IPS-20b (cell line): ENCODE results near the gene TRAK2.
"Not testable (repeated sequence)": the region's sequence is repeated elsewhere in the genome, so short reads cannot be mapped to it uniquely, and the experiment has no call there.

Experiments
- H3K27ac ChIP-seq: one replicate; pipeline ENCODE4 v1.5.1; 2013; ENCODE audit warnings: low read length
- H3K27me3 ChIP-seq: 2 replicates; pipeline ENCODE4 v1.6.1; 2013; ENCODE audit warnings: mild to moderate bottlenecking, low read length, inconsistent platforms; ENCODE audit not compliant: insufficient read depth
- H3K36me3 ChIP-seq: 2 replicates; pipeline ENCODE4 v1.6.1; 2013; ENCODE audit warnings: low read depth, mild to moderate bottlenecking, inconsistent platforms, low read length, moderate library complexity; ENCODE audit not compliant: insufficient read depth
- H3K4me1 ChIP-seq: 2 replicates; pipeline ENCODE4 v1.6.1; 2013; ENCODE audit warnings: mild to moderate bottlenecking, control low read depth, inconsistent platforms, low read length, moderate library complexity; ENCODE audit not compliant: insufficient read depth
- H3K4me3 ChIP-seq: 2 replicates; pipeline ENCODE4 v1.5.1; 2013; ENCODE audit warnings: mild to moderate bottlenecking, low read length, inconsistent platforms
- H3K9ac ChIP-seq: 2 replicates; pipeline ENCODE4 v1.6.1; 2013; ENCODE audit warnings: low read depth, mild to moderate bottlenecking, inconsistent platforms, low read length, moderate library complexity
- H3K9me3 ChIP-seq: 2 replicates; pipeline ENCODE4 v1.6.1; 2013; ENCODE audit warnings: mild to moderate bottlenecking, low read depth, low read length, inconsistent platforms; ENCODE audit not compliant: insufficient read depth

Gene TRAK2

DNA sequence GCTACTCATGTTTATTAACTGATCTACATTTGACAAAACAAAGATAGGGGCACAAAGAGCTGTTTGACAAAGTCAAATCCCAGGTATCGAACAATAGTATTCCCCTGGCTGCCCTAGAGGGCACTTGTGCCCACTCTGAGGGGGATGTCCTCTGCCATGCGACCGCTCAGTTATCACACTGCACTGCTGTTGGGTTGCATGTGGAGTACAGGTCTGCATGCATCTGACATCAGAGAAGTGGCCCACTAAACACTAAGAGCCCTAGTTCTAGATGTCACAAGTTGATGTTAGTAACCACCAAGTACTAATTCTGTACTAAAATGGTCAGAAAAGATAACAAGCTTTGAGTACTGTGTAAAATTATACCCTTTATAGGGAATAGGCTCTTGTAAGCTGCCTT, 74.0 kb downstream of the TRAK2 start:
- Histone ChIP-seq H3K4me3 (no peak overlapping the region), H3K9ac (no peak overlapping the region), H3K4me1 (peaks cover 9% of the 10 kb centered on the region; the same call in 1 of the 2 replicates), H3K27me3 (no peaks in the 10 kb centered on the region), H3K36me3 (peaks cover 13% of the 10 kb centered on the region), H3K9me3 (no peaks in the 10 kb centered on the region), H3K27ac (no peak overlapping the region)

DNA sequence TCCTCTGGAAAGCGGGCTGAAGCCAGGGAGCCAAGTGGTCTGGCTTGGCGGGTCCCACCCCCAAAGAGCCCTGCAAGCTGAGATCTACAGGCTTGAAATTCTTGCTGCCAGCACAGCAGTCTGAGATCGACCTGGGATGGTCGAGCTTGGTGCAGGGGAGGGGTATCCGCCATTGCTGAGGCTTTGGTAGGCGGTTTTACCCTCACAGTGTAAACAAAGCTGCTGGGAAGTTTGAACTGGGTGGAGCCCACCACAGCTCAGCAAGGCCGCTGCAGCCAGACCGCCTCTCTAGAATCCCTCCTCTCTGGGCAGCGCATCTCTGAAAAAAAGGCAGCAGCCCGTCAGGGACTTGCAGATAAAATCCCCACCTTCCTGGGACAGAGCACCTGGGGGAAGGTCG, 81.5 kb downstream of the TRAK2 start:
- H3K27ac ChIP-seq: no peak overlapping the region
- no peak overlapping the region for H3K9ac ChIP-seq
- H3K4me1 ChIP-seq: no peaks in the 10 kb centered on the region
- no peaks in the 10 kb centered on the region for H3K27me3 ChIP-seq
- no peak overlapping the region for H3K4me3 ChIP-seq
- 0 out of 2 replicates have a peak, but pooled peaks cover 7% of the 10 kb centered on the region for H3K9me3 ChIP-seq
- no peaks in the 10 kb centered on the region for H3K36me3 ChIP-seq

DNA sequence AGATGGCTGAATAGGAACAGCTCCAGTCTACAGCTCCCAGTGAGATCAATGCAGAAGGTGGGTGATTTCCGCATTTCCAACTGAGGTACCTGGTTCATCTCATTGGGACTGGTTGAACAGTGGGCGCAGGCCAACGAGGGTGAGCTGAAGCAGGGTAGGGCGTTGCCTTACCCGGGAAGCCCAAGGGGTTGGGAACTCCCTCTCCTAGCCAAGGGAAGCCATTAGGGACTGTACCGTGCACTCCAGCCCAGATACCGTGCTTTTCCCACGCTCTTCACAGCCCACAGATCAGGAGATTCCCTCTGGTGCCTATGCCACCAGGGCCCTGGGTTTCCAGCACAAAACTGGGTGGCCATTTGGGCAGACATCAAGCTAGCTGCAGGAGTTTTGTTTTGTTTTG, 81.9 kb downstream of the TRAK2 start:
- not testable (repeated sequence) for H3K4me1 ChIP-seq, H3K27me3 ChIP-seq, H3K27ac ChIP-seq, H3K36me3 ChIP-seq, H3K4me3 ChIP-seq, H3K9ac ChIP-seq, H3K9me3 ChIP-seq

DNA sequence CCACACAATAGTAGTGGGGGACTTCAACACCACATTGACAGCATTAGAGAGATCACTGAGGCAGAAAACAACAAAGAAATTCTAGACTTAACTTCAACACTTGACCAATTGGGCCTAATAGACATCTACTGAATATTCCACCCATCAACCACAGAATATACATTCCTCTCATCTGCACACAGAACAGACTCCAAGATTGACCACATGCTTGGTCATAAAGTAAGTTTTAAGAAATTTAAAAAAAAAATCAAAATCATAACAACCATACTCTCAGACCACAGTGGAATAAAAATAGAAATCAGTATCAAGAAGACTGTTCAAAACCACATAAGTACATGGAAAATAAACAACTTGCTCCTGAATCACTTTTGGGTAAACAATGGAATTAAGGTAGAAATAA, 85.1 kb downstream of the TRAK2 start:
- Histone ChIP-seq H3K27ac (no peak overlapping the region), H3K9me3 (peaks cover 18% of the 10 kb centered on the region; the same call in 1 of the 2 replicates)

DNA sequence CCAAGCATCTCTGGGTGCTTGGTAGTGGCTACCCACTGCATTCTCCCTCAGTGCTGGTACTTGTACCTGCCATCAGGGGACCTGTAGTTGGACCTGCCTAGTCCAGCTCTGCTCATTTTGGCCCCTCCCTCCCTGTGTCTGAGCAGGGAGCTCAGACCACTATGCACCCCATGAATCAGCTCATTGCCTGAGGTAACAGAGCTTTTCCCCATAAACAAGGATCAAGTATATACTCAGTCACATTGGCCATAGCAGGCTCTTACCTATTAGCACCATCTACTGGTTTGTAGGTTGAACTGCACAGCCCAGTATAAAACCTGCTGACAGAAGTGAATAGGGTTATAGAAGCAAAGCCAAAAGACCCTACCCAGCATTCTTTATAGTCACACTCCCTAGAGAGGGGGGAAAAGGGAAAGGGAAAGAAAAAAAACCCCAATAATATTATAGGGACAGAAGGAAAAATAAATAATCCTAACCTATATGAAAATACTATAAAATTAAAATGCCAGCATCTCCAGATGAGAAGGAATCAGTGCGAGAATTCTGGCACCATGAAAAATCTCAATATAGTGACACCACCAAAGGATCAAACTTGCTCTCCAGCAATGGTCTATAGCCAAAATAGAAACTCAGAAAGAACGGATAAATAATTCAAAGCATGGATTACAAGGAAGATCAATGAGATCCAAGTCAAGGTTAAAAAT, 87.2 kb downstream of the TRAK2 start:
- Histone ChIP-seq H3K9me3 (peaks cover 18% of the 10 kb centered on the region; the same call in 1 of the 2 replicates), H3K9ac (no peak overlapping the region), H3K4me1 (no peaks in the 10 kb centered on the region), H3K27ac (no peak overlapping the region), H3K36me3 (no peaks in the 10 kb centered on the region), H3K4me3 (no peak overlapping the region), H3K27me3 (no peaks in the 10 kb centered on the region)

More for the DNA sequence above, 85.1 kb downstream of the TRAK2 start:
- Histone ChIP-seq H3K27me3 (no peaks in the 10 kb centered on the region), H3K4me1 (no peaks in the 10 kb centered on the region), H3K36me3 (no peaks in the 10 kb centered on the region), H3K9ac (no peak overlapping the region), H3K4me3 (no peak overlapping the region)

DNA sequence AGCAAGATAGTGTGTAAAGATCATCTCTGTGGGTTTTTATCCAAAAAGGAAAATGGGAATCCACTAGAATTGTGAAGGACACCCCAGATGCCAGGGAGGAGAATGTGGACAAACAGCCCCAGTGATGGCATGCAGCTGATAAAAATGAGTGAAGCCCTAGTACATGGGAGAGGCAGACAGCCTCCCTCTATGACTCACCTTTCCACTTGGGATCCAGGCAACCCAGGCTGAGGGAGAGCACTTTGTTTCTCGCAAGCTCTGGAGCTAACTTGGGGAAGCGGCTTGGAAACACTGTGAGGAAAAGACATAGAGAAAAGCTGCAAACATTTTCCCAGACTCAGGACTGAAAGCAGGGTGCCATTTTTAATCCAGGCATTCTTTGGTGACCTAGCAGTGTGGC, 88.9 kb downstream of the TRAK2 start:
- Histone ChIP-seq H3K36me3 (no peaks in the 10 kb centered on the region), H3K27ac (no peak overlapping the region), H3K9ac (no peak overlapping the region)

DNA sequence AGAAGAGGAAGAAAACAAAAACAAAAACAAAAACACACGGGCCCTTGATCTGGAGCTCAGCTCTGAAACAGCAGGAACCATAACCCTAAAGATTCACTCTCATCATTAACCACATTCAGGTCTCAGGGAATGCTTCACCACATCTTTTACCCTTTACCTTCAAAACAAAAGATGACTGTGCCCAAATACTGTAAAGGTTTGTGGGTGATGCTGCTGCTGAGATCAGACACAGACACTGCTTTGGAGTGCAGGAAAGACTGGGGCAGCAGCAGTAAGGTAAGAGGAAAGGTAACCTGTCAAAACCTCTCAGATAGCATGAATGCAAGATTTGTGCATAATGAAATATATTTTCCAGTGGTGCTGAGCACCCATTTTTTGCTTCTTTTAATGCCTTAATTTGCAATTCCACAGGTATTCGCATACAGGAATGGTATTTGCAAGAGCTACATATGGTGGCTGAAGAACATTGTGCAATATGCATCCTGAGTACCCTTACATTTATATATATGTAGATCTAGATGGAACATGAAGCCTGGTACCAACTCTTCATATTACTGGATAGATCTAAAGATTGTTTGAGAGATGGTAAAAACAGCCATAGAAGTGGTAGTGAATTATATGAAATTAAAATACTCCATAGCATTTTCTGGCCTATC, 90.1 kb downstream of the TRAK2 start:
- H3K27ac ChIP-seq: no peak overlapping the region
- peaks cover 11% of the 10 kb centered on the region; the same call in 1 of the 2 replicates for H3K9me3 ChIP-seq
- H3K9ac ChIP-seq: no peak overlapping the region
- H3K4me3 ChIP-seq: no peak overlapping the region
- no peaks in the 10 kb centered on the region for H3K4me1 ChIP-seq
- H3K27me3 ChIP-seq: no peaks in the 10 kb centered on the region
- H3K36me3 ChIP-seq: no peaks in the 10 kb centered on the region

More for the DNA sequence above, 88.9 kb downstream of the TRAK2 start:
- no peaks in the 10 kb centered on the region for H3K27me3 ChIP-seq
- H3K4me1 ChIP-seq: no peaks in the 10 kb centered on the region
- H3K9me3 ChIP-seq: peaks cover 13% of the 10 kb centered on the region; the same call in 1 of the 2 replicates
- no peak overlapping the region for H3K4me3 ChIP-seq

DNA sequence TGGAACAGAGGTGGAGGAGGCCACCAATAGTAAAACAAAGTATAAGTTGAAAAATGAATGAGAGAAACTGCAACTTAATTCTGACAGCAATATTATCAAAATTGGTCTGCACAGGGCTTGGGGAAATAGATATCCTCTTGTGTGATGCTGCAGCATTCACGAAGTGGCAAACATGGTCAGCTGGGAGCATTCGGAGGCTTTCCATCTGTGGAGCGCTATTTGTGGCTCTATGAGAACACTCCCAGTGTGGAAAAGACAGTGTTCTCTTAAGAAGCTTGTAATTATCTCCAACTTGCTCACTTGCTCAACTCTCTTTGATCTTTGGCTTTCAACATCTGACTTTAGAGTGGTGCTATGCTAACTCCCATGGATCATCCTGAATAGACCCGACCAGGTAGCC, 91.0 kb downstream of the TRAK2 start:
- Histone ChIP-seq H3K4me1 (no peaks in the 10 kb centered on the region), H3K27ac (no peak overlapping the region), H3K9me3 (peaks cover 11% of the 10 kb centered on the region; the same call in 1 of the 2 replicates), H3K27me3 (no peaks in the 10 kb centered on the region), H3K4me3 (no peak overlapping the region), H3K36me3 (no peaks in the 10 kb centered on the region), H3K9ac (no peak overlapping the region)

DNA sequence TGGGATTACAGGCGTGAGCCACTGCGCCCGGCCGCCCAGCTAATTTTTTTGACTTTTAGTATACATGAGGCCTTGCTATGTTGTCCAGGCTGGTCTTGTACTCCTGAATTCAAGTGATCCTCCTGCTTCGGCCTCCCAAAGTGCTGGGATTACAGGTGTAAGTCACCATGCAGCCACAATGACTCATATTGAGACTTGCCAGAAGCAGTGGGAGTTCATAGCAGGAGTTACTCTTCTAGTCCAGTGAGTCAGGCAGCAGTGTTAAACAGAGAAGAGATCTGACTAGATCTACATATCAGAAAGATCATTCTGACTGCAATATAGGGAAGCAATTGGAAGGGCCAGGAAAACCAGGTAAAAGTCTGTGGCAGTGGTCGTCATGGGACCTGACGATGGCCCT, 92.6 kb downstream of the TRAK2 start:
- H3K9me3 ChIP-seq: peaks cover 11% of the 10 kb centered on the region; the same call in 1 of the 2 replicates
- no peak overlapping the region for H3K27ac ChIP-seq
- H3K36me3 ChIP-seq: no peaks in the 10 kb centered on the region

DNA sequence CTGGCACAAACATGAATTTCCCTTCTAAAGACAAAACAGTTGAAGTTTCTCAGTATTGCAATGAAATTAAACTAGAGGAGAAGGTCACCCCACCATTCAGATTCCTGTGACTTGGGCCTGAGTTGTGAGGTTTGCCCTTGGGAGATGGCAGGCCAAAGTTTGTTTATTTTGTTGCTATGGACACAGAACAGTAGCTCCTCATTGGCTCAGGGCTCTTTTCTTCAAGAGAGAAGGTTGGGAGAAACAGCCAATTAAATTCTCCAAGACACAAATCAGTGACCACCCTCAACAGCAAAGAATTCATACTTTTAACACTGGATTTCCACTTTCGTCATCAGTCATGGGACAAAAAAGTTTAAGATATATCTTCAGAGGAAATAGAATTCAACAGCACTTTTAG, 94.0 kb downstream of the TRAK2 start, which contains the start of gene FLACC1:
FLACC1 (minus strand) TSS at position 125 of the 400 bp plus-strand sequence. CDS start 5,941 bp downstream, outside the sequence.
- H3K9ac ChIP-seq: no peak within 1 kb of the TSS
- no peaks in the 10 kb centered on the region; the same call in 1 of the 2 replicates for H3K4me1 ChIP-seq
- no peak within 1 kb of the TSS for H3K4me3 ChIP-seq
- no peaks in the 10 kb centered on the region for H3K36me3 ChIP-seq
- no peaks in the 10 kb centered on the region for H3K27me3 ChIP-seq
- H3K9me3 ChIP-seq: no peaks in the 10 kb centered on the region
- H3K27ac ChIP-seq: no peak within 1 kb of the TSS

More for the DNA sequence above, 92.6 kb downstream of the TRAK2 start:
- no peaks in the 10 kb centered on the region for H3K27me3 ChIP-seq
- no peaks in the 10 kb centered on the region for H3K4me1 ChIP-seq
- no peak overlapping the region for H3K9ac ChIP-seq
- H3K4me3 ChIP-seq: no peak overlapping the region

DNA sequence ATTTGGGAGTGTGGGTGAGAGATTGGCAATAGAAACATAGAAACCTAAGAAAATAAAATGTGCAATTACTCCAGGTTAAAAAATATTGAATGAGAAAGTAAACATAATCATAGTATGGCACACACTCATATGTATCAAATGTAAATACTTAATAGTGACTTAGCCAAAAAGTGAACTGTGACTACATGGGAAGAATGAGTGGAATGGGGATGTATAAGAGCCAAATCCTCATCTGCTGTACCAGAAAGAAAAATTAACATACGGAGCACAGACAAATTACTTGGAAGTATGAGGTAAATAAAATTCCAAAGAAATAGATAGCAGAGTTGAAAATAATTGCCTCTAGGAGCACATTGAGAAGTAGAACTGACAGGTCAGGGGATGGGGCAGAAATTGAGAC, 98.1 kb downstream of the TRAK2 start:
- Histone ChIP-seq H3K36me3 (no peaks in the 10 kb centered on the region), H3K4me1 (no peaks in the 10 kb centered on the region; the same call in 1 of the 2 replicates), H3K9ac (no peak overlapping the region), H3K4me3 (no peak overlapping the region), H3K27ac (no peak overlapping the region), H3K27me3 (no peaks in the 10 kb centered on the region), H3K9me3 (no peaks in the 10 kb centered on the region)

DNA sequence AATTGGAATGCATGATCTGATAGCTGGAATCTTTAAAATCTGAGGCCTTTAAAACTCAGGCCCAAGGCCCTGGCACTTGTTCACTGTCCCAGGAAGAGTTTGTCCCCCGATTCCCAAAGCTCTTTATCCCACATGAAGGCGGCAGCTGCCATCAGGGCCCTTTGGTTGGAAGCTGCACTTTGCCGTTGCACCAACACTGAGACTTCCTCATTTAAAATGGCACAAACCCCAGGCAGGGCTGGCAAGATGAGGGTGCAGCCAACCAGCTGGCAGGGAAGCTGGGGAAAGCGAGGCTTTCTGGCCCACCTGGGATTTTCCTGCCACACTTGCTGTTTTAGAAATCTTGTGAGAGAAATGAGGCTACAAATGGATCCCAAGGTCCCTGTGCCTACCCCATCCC, 100.4 kb downstream of the TRAK2 start:
- no peaks in the 10 kb centered on the region for H3K9me3 ChIP-seq

More for the DNA sequence above, 100.4 kb downstream of the TRAK2 start:
- Histone ChIP-seq H3K4me3 (no peak overlapping the region), H3K9ac (no peak overlapping the region), H3K36me3 (no peaks in the 10 kb centered on the region), H3K27me3 (no peaks in the 10 kb centered on the region), H3K4me1 (no peaks in the 10 kb centered on the region; the same call in 1 of the 2 replicates), H3K27ac (no peak overlapping the region)
